Head of caudate nucleus (tissue), 42 donors: ENCODE data around the gene PRRC2A.

ENCODE experiments used
- DNase-seq, 42 donors: peaks; one replicate each; pipeline versions ENCODE4 v3.0.0 to v3.0.0-alpha.2; 2020 to 2021; ENCODE audit warnings: mixed read lengths in 7 of 42
- intact Hi-C: fragments of 100-400 bp; cut with DNase I; formaldehyde crosslinking; loops from one replicate; pipeline ENCODE4 v1.15.0; 2022

Gene PRRC2A

GRCh38 chr6:31681135-31681671 is 60.7 kb downstream of the PRRC2A start:
- DNase-seq: peak in 23 of 42 donors; percentile 18 to 67 (median 38)

GRCh38 chr6:31683591-31683990 is 63.1 kb downstream of the PRRC2A start:
- no peak for DNase-seq
- intact Hi-C loops: no loop called here

More at GRCh38 chr6:31681135-31681671, 60.7 kb downstream of the PRRC2A start:
- intact Hi-C loops: loop anchor here (2.0 kb wide), 1 partner anchor 150 kb away; no protein-coding TSS in a partner anchor

- DNase-seq: no peak
- intact Hi-C loops: no loop called here
Observed at GRCh38 chr6:31686483-31686882, 66.0 kb downstream of the PRRC2A start.

GRCh38 chr6:31687321-31687720 is 66.8 kb downstream of the PRRC2A start:
- intact Hi-C loops: no loop called here
- DNase-seq: no peak
